SU-DHL-6 (cell line): ENCODE data around the gene HS6ST1.

Experiments
- H2AFZ ChIP-seq: fragments of 200-600 bp; sonication (generic); 2 replicates; pipeline ENCODE4 v1.6.1; 2014; ENCODE audit warnings: low read depth, mild to moderate bottlenecking, moderate library complexity, mixed read lengths, antibody characterized with exemption, low read length; ENCODE audit not compliant: severe bottlenecking
- H3F3A ChIP-seq: fragments of 200-600 bp; shearing (Covaris generic); 2 replicates; pipeline ENCODE4 v1.6.0; 2016; ENCODE audit warnings: antibody characterized with exemption, mild to moderate bottlenecking; ENCODE audit not compliant: insufficient read depth
- H3K27ac ChIP-seq: fragments of 200-600 bp; sonication (generic); 2 replicates; pipeline ENCODE4 v1.5.1; 2016; ENCODE audit warnings: low read depth, mild to moderate bottlenecking, low read length, moderate library complexity, mixed read lengths
- H3K27me3 ChIP-seq: fragments of 200-600 bp; sonication (generic), shearing (Covaris generic); 2 replicates; pipeline ENCODE4 v1.6.0; 2014; ENCODE audit warnings: mild to moderate bottlenecking, low read length
- H3K36me3 ChIP-seq: fragments of 200-600 bp; sonication (generic); 2 replicates; pipeline ENCODE4 v1.6.1; 2014; ENCODE audit warnings: mild to moderate bottlenecking, low read length, mixed read lengths
- H3K4me2 ChIP-seq: fragments of 300-600, 200-600 bp; shearing (Covaris generic), sonication (generic); 2 replicates; pipeline ENCODE4 v1.6.0; 2014; ENCODE audit warnings: low read length, low read depth, mild to moderate bottlenecking; ENCODE audit not compliant: poor library complexity, severe bottlenecking
- H3K4me3 ChIP-seq: fragments of 200-600 bp; sonication (generic); 2 replicates; pipeline ENCODE4 v1.5.1; 2014; ENCODE audit warnings: antibody characterized with exemption, low read length, mild to moderate bottlenecking, mixed read lengths; ENCODE audit not compliant: insufficient read depth, poor library complexity, severe bottlenecking
- H3K79me2 ChIP-seq: fragments of 200-600 bp; sonication (generic); 2 replicates; pipeline ENCODE4 v1.6.1; 2014; ENCODE audit warnings: mild to moderate bottlenecking, low read length, moderate library complexity; ENCODE audit not compliant: insufficient read depth
- H3K9ac ChIP-seq: fragments of 200-600 bp; sonication (generic); 2 replicates; pipeline ENCODE4 v1.7.0; 2014; ENCODE audit warnings: mild to moderate bottlenecking, low read length
- H3K9me2 ChIP-seq: fragments of 200-600 bp; sonication (generic); replicated peaks from 2 replicates; pipeline ENCODE4 v1.6.1; 2014; ENCODE audit warnings: low read length; ENCODE audit not compliant: insufficient read depth
- H3K9me3 ChIP-seq: fragments of 200-600 bp; sonication (generic); 2 replicates; pipeline ENCODE4 v1.6.1; 2014; ENCODE audit warnings: low read length, mixed read lengths; ENCODE audit not compliant: insufficient read depth
- H4K20me1 ChIP-seq: fragments of 200-600 bp; sonication (generic); 2 replicates; pipeline ENCODE4 v1.6.1; 2014; ENCODE audit warnings: low read depth, mild to moderate bottlenecking, antibody characterized with exemption, low read length, moderate library complexity, mixed read lengths
- EZH2phosphoT487 ChIP-seq: fragments of 200-600 bp; sonication (generic), shearing (Covaris generic); conservative IDR thresholded peaks from 2 replicates; pipeline ENCODE4 v1.6.1; 2018; ENCODE audit warnings: mild to moderate bottlenecking, antibody characterized with exemption, low read length, moderate library complexity, mixed read lengths
- TF ChIP-seq, protein P1 (sequence below): fragments of 200-600 bp; sonication (generic); IDR thresholded peaks from one replicate; pipeline ENCODE4 v1.5.1; 2017; ENCODE audit warnings: antibody characterized with exemption, mild to moderate bottlenecking, low read length, moderate library complexity; ENCODE audit not compliant: insufficient read depth, poor library complexity, severe bottlenecking

The HS6ST1 gene

DNA sequence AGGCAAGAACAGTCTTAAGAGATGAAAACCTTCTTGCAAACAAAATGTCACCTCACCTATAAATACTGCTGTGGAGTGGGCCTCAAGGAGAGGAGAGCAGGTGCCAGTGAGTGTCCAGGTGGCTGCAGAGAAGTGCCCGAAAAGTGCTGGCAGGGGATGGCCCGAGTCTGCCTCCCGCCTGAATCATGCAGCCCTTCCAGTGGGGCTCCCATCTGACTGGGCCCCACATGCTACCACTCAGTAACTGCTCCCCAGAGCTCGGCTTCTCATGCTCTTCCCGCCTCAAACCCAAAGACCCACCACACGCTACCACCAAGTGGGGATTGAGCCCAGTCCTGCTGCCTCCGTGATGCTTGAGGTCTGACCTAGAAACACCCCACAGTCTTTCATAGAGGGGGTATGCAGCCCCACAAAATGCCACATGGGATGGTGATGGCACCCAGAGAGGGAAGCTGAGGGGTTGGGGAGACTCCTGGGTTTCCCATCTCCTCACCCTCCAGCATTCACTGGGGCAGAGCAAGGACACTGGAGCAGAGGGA lies 7.4 kb downstream of the HS6ST1 start:
- Histone ChIP-seq H3K27ac (no peak overlapping the region), H3K4me3 (no peak overlapping the region), H3K9me3 (no peaks in the 10 kb centered on the region), H3K27me3 (no peaks in the 10 kb centered on the region), H4K20me1 (peaks cover 6% of the 10 kb centered on the region; the same call in 1 of the 2 replicates), H3F3A (no peaks in the 10 kb centered on the region), H3K36me3 (no peaks in the 10 kb centered on the region), H3K9ac (no peak overlapping the region), H3K4me2 (no peak overlapping the region), H2AFZ (no peak overlapping the region), H3K9me2 (no peaks in the 10 kb centered on the region), H3K79me2 (peaks cover 23% of the 10 kb centered on the region; the same call in 1 of the 2 replicates)
- TF ChIP-seq EZH2phosphoT487 = no peak
- TF ChIP-seq, protein P1, sequence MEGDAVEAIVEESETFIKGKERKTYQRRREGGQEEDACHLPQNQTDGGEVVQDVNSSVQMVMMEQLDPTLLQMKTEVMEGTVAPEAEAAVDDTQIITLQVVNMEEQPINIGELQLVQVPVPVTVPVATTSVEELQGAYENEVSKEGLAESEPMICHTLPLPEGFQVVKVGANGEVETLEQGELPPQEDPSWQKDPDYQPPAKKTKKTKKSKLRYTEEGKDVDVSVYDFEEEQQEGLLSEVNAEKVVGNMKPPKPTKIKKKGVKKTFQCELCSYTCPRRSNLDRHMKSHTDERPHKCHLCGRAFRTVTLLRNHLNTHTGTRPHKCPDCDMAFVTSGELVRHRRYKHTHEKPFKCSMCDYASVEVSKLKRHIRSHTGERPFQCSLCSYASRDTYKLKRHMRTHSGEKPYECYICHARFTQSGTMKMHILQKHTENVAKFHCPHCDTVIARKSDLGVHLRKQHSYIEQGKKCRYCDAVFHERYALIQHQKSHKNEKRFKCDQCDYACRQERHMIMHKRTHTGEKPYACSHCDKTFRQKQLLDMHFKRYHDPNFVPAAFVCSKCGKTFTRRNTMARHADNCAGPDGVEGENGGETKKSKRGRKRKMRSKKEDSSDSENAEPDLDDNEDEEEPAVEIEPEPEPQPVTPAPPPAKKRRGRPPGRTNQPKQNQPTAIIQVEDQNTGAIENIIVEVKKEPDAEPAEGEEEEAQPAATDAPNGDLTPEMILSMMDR = no peak

DNA sequence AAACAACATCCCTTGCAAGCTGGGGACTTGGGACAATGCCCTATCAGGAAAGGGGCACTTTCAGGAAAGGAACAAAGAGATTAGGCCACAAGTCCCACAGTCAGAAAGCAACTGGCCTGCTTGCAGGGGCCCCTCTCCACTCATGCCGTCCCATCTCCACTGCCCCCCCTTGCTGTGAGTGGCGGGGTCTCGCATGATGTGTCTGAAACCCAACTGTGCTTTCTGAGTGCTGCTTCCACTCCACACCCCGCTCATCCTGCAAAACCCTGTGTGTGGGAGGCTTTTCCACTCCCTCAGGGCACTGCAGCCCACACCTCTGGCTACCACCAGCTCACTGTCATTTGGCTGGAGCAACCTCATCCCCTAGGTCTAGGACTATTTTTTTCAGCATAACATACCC lies 7.9 kb downstream of the HS6ST1 start:
- Histone ChIP-seq H3K4me2 (no peak overlapping the region), H3K27ac (no peak overlapping the region), H3F3A (no peaks in the 10 kb centered on the region), H3K27me3 (no peaks in the 10 kb centered on the region), H3K4me3 (no peak overlapping the region), H3K9me2 (no peaks in the 10 kb centered on the region), H3K79me2 (peaks cover 18% of the 10 kb centered on the region; the same call in 1 of the 2 replicates), H3K9me3 (no peaks in the 10 kb centered on the region), H2AFZ (no peak overlapping the region), H3K9ac (no peak overlapping the region), H4K20me1 (peaks cover 5% of the 10 kb centered on the region; the same call in 1 of the 2 replicates), H3K36me3 (no peaks in the 10 kb centered on the region)
- no peak for TF ChIP-seq EZH2phosphoT487
- TF ChIP-seq, protein P1 = no peak

DNA sequence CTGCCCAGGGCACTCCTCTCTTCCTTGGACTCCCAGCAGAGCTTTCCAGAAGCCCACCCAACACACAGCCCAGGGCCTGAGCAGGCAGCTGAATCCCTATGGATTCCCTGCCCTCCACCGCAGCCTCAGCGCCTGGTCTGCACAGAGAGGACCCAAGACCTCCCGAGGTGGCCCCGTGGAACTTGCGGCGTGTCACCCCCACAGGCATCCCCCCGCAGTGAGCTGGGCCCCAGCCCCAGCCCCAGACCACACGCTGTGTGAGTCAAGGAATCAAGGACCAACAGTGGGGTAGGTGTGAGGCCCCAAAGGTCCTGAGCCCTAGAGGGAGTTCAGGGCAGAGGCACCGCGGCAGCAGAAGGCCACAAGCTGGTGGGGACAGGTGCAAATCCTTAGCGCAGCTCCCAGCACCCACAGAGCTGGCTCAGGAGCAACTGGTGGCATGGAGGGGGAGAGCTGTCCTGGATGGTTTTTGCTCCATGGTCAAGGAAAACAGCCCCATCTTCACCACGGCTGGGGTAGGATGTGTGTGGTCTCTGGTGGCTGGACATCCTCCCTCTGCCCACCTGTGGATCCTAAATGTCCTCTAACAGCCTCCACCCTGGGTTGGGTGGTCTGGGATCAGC lies 8.5 kb downstream of the HS6ST1 start:
- Histone ChIP-seq H3K9ac (no peak overlapping the region), H3F3A (no peaks in the 10 kb centered on the region), H3K4me3 (no peak overlapping the region), H3K9me2 (no peaks in the 10 kb centered on the region), H4K20me1 (peaks cover 2% of the 10 kb centered on the region; the same call in 1 of the 2 replicates), H3K36me3 (no peaks in the 10 kb centered on the region), H3K4me2 (no peak overlapping the region), H2AFZ (no peak overlapping the region), H3K27me3 (no peaks in the 10 kb centered on the region), H3K27ac (no peak overlapping the region), H3K9me3 (no peaks in the 10 kb centered on the region), H3K79me2 (peaks cover 17% of the 10 kb centered on the region; the same call in 1 of the 2 replicates)
- no peak for TF ChIP-seq EZH2phosphoT487
- TF ChIP-seq, protein P1 = no peak
